Coronary artery (tissue), 2 donors: ENCODE measurements around the gene MYL10.

ENCODE experiments used
- DNase-seq: peaks from one replicate; pipeline ENCODE4 v3.0.0-alpha.2; 2017; ENCODE audit warnings: low spot score
- H3K27ac ChIP-seq, 2 donors: fragments of 200-600 bp; sonication (generic); one replicate each; pipeline ENCODE4 v1.5.1; 2016 to 2019
- H3K4me3 ChIP-seq: fragments of 200-600 bp; sonication (generic); 2 replicates; pipeline ENCODE4 v1.5.1; 2016; ENCODE audit warnings: mild to moderate bottlenecking, moderate library complexity
- TF ChIP-seq, protein P1 (sequence below): fragments of 200-600 bp; sonication (generic); IDR thresholded peaks from one replicate; pipeline ENCODE4 v1.5.1; 2019; ENCODE audit warnings: antibody characterized with exemption

Gene MYL10

DNA sequence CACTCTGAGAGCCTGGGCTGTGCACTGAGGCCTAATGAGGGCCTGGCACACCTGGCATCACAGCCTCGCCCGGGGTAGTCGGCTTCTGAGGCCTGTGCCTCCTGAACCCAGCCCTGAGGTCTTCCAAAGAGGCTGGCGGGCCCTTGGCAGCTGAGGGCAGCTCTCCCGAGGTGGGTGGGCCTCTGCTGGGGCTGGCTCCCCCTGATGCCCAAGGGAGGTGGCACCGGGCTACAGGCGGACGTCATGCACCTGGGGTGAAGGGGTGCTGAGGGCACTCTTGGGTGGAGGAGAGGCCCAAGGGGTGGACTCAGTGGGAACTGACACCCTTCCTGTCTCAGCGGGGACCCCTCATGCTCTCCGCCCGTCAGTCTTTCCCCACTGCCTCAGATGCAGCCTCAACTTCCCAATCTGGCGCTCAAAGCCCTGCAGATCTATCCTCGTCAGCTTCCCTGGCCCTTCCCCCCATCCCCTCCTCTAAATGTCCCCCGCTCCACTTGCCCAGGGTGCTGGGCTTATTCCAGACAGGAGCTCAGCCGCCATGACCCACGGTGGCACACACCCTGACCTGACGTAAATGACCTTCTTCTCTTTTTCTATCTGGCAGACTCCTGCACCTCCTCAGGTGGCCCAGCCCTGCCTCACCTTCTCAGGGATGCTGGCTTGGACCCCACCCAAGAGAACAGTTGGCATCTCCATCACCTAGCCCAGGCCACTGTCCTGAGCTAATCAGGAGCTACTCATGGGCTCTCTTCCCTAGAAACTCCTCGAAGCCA, 38.2 kb downstream of the MYL10 start:
- peak; percentile 57 for DNase-seq
- TF ChIP-seq, protein P1, sequence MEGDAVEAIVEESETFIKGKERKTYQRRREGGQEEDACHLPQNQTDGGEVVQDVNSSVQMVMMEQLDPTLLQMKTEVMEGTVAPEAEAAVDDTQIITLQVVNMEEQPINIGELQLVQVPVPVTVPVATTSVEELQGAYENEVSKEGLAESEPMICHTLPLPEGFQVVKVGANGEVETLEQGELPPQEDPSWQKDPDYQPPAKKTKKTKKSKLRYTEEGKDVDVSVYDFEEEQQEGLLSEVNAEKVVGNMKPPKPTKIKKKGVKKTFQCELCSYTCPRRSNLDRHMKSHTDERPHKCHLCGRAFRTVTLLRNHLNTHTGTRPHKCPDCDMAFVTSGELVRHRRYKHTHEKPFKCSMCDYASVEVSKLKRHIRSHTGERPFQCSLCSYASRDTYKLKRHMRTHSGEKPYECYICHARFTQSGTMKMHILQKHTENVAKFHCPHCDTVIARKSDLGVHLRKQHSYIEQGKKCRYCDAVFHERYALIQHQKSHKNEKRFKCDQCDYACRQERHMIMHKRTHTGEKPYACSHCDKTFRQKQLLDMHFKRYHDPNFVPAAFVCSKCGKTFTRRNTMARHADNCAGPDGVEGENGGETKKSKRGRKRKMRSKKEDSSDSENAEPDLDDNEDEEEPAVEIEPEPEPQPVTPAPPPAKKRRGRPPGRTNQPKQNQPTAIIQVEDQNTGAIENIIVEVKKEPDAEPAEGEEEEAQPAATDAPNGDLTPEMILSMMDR, result no peak
- no peak overlapping the region for H3K27ac ChIP-seq

GRCh38 chr7:101589976-101590662, 39.0 kb downstream of the MYL10 start:
- TF ChIP-seq, protein P1, result no peak
- no peak overlapping the region for H3K27ac ChIP-seq
- H3K4me3 ChIP-seq, result no peak overlapping the region
- DNase-seq, result peak; percentile 47

More for the DNA sequence above, 38.2 kb downstream of the MYL10 start:
- no peak overlapping the region for H3K4me3 ChIP-seq

- Histone ChIP-seq H3K4me3 (no peak overlapping the region), H3K27ac (no peak overlapping the region)
- TF ChIP-seq, protein P1, result no peak
- DNase-seq, result peak; percentile 59
Measured at GRCh38 chr7:101589052-101589451, 40.0 kb downstream of the MYL10 start.

GRCh38 chr7:101588131-101588935, 40.8 kb downstream of the MYL10 start:
- H3K27ac ChIP-seq, result no peak overlapping the region
- DNase-seq, result peak; percentile 60
- TF ChIP-seq, protein P1, result no peak
- no peak overlapping the region for H3K4me3 ChIP-seq

GRCh38 chr7:101586906-101587677, 42.0 kb downstream of the MYL10 start:
- peak; percentile 35 for DNase-seq
- Histone ChIP-seq H3K27ac (no peak overlapping the region), H3K4me3 (no peak overlapping the region)
- TF ChIP-seq, protein P1, result no peak

DNA sequence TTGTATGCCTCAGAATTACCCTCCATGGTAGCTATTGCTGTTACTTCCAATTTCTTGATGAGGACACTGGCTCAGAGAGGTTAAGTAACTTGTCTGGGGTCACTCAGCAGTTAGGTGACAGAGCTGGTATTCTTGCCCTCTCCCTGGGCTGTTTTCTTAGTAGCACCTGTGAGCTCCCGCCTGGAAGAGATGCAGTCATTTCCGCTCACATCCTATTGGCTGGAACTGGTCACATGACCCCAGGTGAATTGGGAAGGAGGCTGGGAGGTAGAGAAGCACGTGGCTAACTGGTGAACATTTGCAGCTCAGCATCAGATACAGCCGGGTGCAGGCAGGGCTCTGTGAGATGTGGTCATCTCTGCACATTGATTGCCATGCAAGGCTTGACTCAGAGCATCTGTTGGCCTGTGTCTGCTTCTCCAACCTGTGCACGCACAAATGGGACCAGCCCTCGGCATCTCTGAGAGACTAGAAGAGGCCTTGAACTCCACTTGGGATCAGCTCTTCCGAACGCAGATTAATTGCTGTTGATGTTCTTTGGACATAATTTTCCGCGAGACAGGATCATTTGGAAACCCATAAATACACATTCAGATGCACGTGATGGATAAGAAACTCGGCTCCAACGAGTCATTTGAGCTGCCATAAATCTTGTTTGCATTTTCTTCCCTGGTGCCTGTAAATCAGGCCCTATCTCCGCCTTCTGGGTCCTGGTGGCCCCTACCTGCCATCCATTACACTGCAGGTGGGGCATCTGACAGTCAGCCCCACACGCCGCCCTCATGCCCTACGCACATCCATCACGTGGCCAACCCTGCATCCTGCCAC, 42.8 kb downstream of the MYL10 start:
- H3K4me3 ChIP-seq, result no peak overlapping the region
- TF ChIP-seq, protein P1, result no peak
- H3K27ac ChIP-seq, result no peak overlapping the region
- DNase-seq, result peak; percentile 53
